HEK293 (cell line): ENCODE data around the gene ZNF469.

Source experiments
- CTCF ChIA-PET: fragments of 350-600 bp; formaldehyde crosslinking; extraction: SDS; loops from one replicate; lab custom pipeline; 2021; ENCODE audit warnings: antibody characterized with exemption; lab: Yijun Ruan, JAX
- POLR2A ChIA-PET: fragments of 300-600 bp; formaldehyde crosslinking; extraction: SDS; loops from one replicate; lab custom pipeline; 2020; ENCODE audit warnings: antibody characterized with exemption, inconsistent platforms; lab: Yijun Ruan, JAX
- H3K27ac ChIP-seq: fragments of 200-500 bp; sonication (Bioruptor generic); 2 replicates; pipeline ENCODE4 v1.5.1; 2014; ENCODE audit warnings: low read depth, low read length, control low read depth, inconsistent platforms; ENCODE audit errors: extremely low read depth
- H3K36me3 ChIP-seq, 2 experiments: fragments of 200-500 bp in 1 of 2; sonication (Bioruptor generic) in 1 of 2; 1 replicate in 1 of 2; 2 replicates in 1 of 2; pipeline ENCODE4 v1.5.1; 2014 to 2017; ENCODE audit warnings: inconsistent platforms in 2 of 2, low read length in 2 of 2; ENCODE audit not compliant: control insufficient read depth in 2 of 2, insufficient read depth in 1 of 2
- H3K4me1 ChIP-seq: fragments of 200-500 bp; sonication (Bioruptor generic); 2 replicates; pipeline ENCODE4 v1.5.1; 2014; ENCODE audit warnings: mild to moderate bottlenecking, low read length, inconsistent platforms; ENCODE audit not compliant: control insufficient read depth, insufficient read depth
- H3K4me3 ChIP-seq: 2 replicates; pipeline ENCODE4 v1.5.1; 2011; ENCODE audit warnings: low read depth, mild to moderate bottlenecking, control low read depth, low read length, moderate library complexity
- H3K9me3 ChIP-seq: fragments of 200-500 bp; sonication (Bioruptor generic); 2 replicates; pipeline ENCODE4 v1.5.1; 2014; ENCODE audit warnings: low read depth, low read length, inconsistent platforms; ENCODE audit not compliant: control insufficient read depth, insufficient read depth
- GLIS1 ChIP-seq: fragments of 450-650 bp; formaldehyde crosslinking; IDR thresholded peaks from 2 replicates; pipeline ENCODE4 v1.5.1; 2016; ENCODE audit warnings: missing biosample characterization, missing genetic modification characterization
- HOXA7 ChIP-seq: sonication (generic); formaldehyde crosslinking; IDR thresholded peaks from 2 replicates; pipeline ENCODE4 v1.8.1; 2022; ENCODE audit warnings: missing genetic modification reagents, borderline replicate concordance
- IKZF3 ChIP-seq: fragments of 450-650 bp; IDR thresholded peaks from 2 replicates; pipeline ENCODE4 v1.5.0; 2018; ENCODE audit warnings: missing biosample characterization, mild to moderate bottlenecking, missing genetic modification characterization, moderate library complexity
- TCF7L2 ChIP-seq: IDR thresholded peaks from 2 replicates; pipeline ENCODE4 v1.6.1; 2011; ENCODE audit warnings: low read depth, mild to moderate bottlenecking, inconsistent platforms, low read length, moderate library complexity, borderline replicate concordance
- ZBTB17 ChIP-seq: fragments of 450-650 bp; formaldehyde crosslinking; IDR thresholded peaks from 2 replicates; pipeline ENCODE4 v1.5.1; 2016; ENCODE audit warnings: missing biosample characterization, missing genetic modification characterization
- ZFP37 ChIP-seq: fragments of 450-650 bp; formaldehyde crosslinking; IDR thresholded peaks from 2 replicates; pipeline ENCODE4 v1.5.1; 2016; ENCODE audit warnings: missing biosample characterization, missing genetic modification characterization
- ZNF146 ChIP-seq: fragments of 450-650 bp; formaldehyde crosslinking; IDR thresholded peaks from 2 replicates; pipeline ENCODE4 v1.5.1; 2016; ENCODE audit warnings: missing biosample characterization, missing genetic modification characterization
- ZNF223 ChIP-seq: fragments of 450-650 bp; formaldehyde crosslinking; IDR thresholded peaks from 2 replicates; pipeline ENCODE4 v1.5.1; 2016; ENCODE audit warnings: missing biosample characterization, missing genetic modification characterization
- ZNF239 ChIP-seq: fragments of 450-650 bp; formaldehyde crosslinking; IDR thresholded peaks from 2 replicates; pipeline ENCODE4 v1.5.1; 2016; ENCODE audit warnings: missing biosample characterization, missing genetic modification characterization
- ZNF335 ChIP-seq: fragments of 450-650 bp; formaldehyde crosslinking; conservative IDR thresholded peaks from 2 replicates; pipeline ENCODE4 v1.5.1; 2016; ENCODE audit warnings: missing biosample characterization, missing genetic modification characterization
- ZNF341 ChIP-seq: fragments of 450-650 bp; formaldehyde crosslinking; IDR thresholded peaks from 2 replicates; pipeline ENCODE4; 2016; ENCODE audit warnings: low read depth, missing biosample characterization, missing genetic modification characterization
- ZNF394 ChIP-seq: fragments of 450-650 bp; formaldehyde crosslinking; IDR thresholded peaks from 2 replicates; pipeline ENCODE4 v1.5.1; 2016; ENCODE audit warnings: missing biosample characterization, missing genetic modification characterization, mild to moderate bottlenecking, moderate library complexity, borderline replicate concordance
- ZNF423 ChIP-seq: fragments of 450-650 bp; formaldehyde crosslinking; IDR thresholded peaks from 2 replicates; pipeline ENCODE4 v1.5.1; 2016; ENCODE audit warnings: missing biosample characterization, missing genetic modification characterization
- ZNF654 ChIP-seq: fragments of 450-650 bp; formaldehyde crosslinking; IDR thresholded peaks from 2 replicates; pipeline ENCODE4 v1.5.1; 2016; ENCODE audit warnings: low read depth, missing biosample characterization, missing genetic modification characterization
- ZNF776 ChIP-seq: fragments of 450-650 bp; formaldehyde crosslinking; IDR thresholded peaks from 2 replicates; pipeline ENCODE4 v1.5.0; 2017; ENCODE audit warnings: missing biosample characterization, missing genetic modification characterization, borderline replicate concordance
- ZSCAN16 ChIP-seq: fragments of 450-650 bp; formaldehyde crosslinking; IDR thresholded peaks from 2 replicates; pipeline ENCODE4 v1.5.1; 2016; ENCODE audit warnings: missing biosample characterization, missing genetic modification characterization
- TF ChIP-seq, protein P1 (sequence below): fragments of 450-650 bp; formaldehyde crosslinking; IDR thresholded peaks from 2 replicates; pipeline ENCODE4 v1.5.1; 2016; ENCODE audit warnings: missing biosample characterization, missing genetic modification characterization
- TF ChIP-seq, protein P2 (sequence below): fragments of 450-650 bp; formaldehyde crosslinking; IDR thresholded peaks from 2 replicates; pipeline ENCODE4 v1.5.0; 2017; ENCODE audit warnings: missing biosample characterization, missing genetic modification characterization, borderline replicate concordance
- TF ChIP-seq, protein P3 (sequence below): fragments of 450-650 bp; formaldehyde crosslinking; IDR thresholded peaks from 2 replicates; pipeline ENCODE4 v1.5.1; 2017; ENCODE audit warnings: missing biosample characterization, missing genetic modification characterization
- TF ChIP-seq, protein P4 (sequence below): fragments of 450-650 bp; formaldehyde crosslinking; IDR thresholded peaks from 2 replicates; pipeline ENCODE4 v1.5.1; 2017; ENCODE audit warnings: missing biosample characterization, missing genetic modification characterization
- TF ChIP-seq, protein P5 (sequence below): fragments of 450-650 bp; formaldehyde crosslinking; IDR thresholded peaks from 2 replicates; pipeline ENCODE4 v1.5.1; 2017; ENCODE audit warnings: missing biosample characterization, missing genetic modification characterization
- TF ChIP-seq, protein P6 (sequence below): fragments of 450-650 bp; formaldehyde crosslinking; IDR thresholded peaks from 2 replicates; pipeline ENCODE4 v1.5.1; 2016; ENCODE audit warnings: missing biosample characterization, missing genetic modification characterization
- TF ChIP-seq, protein P7 (sequence below): fragments of 450-650 bp; formaldehyde crosslinking; optimal IDR thresholded peaks from 2 replicates; pipeline ENCODE3; 2016; ENCODE audit warnings: missing biosample characterization, mild to moderate bottlenecking, missing genetic modification characterization

The ZNF469 gene

DNA sequence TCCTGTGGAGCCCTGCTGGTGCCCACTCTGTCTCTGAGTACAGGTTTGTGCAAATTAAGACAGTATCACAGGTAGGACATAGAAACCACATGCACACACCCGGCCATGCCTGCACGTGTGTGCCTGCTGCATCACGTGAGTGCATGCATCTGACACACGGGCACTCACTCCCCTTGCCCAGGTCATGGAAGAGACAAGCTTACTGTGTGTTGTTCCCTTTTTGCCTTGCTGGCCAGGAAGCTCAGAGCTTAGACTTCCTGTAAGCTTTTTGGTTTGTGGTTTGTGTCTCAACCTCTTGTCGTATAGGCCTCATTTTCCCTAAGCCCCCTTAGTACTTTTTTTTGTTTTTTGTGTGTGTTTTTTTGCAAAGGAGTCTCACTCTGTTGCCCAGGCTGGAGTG, 25.0 kb downstream of the ZNF469 start:
- POLR2A ChIA-PET = no interaction called here
- CTCF ChIA-PET = no interaction called here
- no peak overlapping the region for H3K4me3 ChIP-seq

DNA sequence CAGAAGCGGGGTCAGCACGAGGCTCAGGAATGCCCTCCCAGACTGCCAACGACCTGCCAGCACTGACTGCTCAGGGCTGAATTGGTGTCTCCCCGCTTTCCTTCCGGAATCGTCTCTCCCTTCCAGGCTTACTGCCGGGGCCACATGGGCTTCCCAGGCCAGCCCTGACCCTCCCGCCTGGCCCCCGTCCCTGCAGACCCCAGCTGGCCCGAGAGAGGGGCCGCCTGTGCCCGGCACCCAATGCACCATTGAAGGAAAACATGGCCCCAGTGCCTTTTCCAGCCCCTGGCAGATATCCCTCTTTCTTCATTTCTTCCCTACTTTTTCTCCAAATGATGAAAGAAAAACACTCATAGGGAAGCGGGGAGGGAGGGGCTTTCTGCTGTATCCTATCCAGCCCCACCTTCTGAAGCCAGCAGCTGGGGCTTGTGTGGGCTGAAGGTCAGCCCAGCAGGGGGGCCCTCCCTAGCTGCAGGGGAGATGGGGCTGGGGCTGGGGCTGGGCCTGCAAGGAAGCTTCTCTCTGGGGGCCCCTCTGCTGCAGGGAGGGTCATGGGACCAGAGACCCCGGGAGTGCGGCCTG, 25.9 kb downstream of the ZNF469 start:
- Histone ChIP-seq H3K9me3 (no peaks in the 10 kb centered on the region), H3K27ac (no peak overlapping the region), H3K36me3 (no peaks in the 10 kb centered on the region), H3K4me3 (no peak overlapping the region), H3K4me1 (no peaks in the 10 kb centered on the region)
- CTCF ChIA-PET = no interaction called here
- POLR2A ChIA-PET = no interaction called here
- TF ChIP-seq ZNF335 (tag by site-specific recombination) = no peak
- TF ChIP-seq ZSCAN16 (tag by site-specific recombination) = no peak
- TF ChIP-seq HOXA7 = no peak
- no peak for TF ChIP-seq ZNF654 (tag by site-specific recombination)
- no peak for TF ChIP-seq GLIS1 (tag by site-specific recombination)
- TF ChIP-seq, protein P1, sequence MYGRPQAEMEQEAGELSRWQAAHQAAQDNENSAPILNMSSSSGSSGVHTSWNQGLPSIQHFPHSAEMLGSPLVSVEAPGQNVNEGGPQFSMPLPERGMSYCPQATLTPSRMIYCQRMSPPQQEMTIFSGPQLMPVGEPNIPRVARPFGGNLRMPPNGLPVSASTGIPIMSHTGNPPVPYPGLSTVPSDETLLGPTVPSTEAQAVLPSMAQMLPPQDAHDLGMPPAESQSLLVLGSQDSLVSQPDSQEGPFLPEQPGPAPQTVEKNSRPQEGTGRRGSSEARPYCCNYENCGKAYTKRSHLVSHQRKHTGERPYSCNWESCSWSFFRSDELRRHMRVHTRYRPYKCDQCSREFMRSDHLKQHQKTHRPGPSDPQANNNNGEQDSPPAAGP = no peak
- TF ChIP-seq ZNF776 = no peak
- TF ChIP-seq, protein P2, sequence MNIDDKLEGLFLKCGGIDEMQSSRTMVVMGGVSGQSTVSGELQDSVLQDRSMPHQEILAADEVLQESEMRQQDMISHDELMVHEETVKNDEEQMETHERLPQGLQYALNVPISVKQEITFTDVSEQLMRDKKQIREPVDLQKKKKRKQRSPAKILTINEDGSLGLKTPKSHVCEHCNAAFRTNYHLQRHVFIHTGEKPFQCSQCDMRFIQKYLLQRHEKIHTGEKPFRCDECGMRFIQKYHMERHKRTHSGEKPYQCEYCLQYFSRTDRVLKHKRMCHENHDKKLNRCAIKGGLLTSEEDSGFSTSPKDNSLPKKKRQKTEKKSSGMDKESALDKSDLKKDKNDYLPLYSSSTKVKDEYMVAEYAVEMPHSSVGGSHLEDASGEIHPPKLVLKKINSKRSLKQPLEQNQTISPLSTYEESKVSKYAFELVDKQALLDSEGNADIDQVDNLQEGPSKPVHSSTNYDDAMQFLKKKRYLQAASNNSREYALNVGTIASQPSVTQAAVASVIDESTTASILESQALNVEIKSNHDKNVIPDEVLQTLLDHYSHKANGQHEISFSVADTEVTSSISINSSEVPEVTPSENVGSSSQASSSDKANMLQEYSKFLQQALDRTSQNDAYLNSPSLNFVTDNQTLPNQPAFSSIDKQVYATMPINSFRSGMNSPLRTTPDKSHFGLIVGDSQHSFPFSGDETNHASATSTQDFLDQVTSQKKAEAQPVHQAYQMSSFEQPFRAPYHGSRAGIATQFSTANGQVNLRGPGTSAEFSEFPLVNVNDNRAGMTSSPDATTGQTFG (tag by site-specific recombination) = no peak
- no peak for TF ChIP-seq ZNF146 (tag by site-specific recombination)
- no peak for TF ChIP-seq ZFP37
- no peak for TF ChIP-seq ZNF239 (tag by site-specific recombination)
- TF ChIP-seq TCF7L2 = no peak

More for the DNA sequence above, 25.0 kb downstream of the ZNF469 start:
- Histone ChIP-seq H3K36me3 (no peaks in the 10 kb centered on the region), H3K4me1 (no peaks in the 10 kb centered on the region), H3K9me3 (no peaks in the 10 kb centered on the region), H3K27ac (no peak overlapping the region)
- TF ChIP-seq IKZF3 (tag by site-specific recombination) = no peak
- TF ChIP-seq ZNF341 = no peak
- TF ChIP-seq ZBTB17 (tag by site-specific recombination) = no peak
- TF ChIP-seq, protein P3, sequence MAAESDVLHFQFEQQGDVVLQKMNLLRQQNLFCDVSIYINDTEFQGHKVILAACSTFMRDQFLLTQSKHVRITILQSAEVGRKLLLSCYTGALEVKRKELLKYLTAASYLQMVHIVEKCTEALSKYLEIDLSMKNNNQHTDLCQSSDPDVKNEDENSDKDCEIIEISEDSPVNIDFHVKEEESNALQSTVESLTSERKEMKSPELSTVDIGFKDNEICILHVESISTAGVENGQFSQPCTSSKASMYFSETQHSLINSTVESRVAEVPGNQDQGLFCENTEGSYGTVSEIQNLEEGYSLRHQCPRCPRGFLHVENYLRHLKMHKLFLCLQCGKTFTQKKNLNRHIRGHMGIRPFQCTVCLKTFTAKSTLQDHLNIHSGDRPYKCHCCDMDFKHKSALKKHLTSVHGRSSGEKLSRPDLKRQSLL (tag by site-specific recombination) = no peak
- TF ChIP-seq, protein P4, sequence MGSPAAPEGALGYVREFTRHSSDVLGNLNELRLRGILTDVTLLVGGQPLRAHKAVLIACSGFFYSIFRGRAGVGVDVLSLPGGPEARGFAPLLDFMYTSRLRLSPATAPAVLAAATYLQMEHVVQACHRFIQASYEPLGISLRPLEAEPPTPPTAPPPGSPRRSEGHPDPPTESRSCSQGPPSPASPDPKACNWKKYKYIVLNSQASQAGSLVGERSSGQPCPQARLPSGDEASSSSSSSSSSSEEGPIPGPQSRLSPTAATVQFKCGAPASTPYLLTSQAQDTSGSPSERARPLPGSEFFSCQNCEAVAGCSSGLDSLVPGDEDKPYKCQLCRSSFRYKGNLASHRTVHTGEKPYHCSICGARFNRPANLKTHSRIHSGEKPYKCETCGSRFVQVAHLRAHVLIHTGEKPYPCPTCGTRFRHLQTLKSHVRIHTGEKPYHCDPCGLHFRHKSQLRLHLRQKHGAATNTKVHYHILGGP (tag by site-specific recombination) = no peak
- TF ChIP-seq, protein P5, sequence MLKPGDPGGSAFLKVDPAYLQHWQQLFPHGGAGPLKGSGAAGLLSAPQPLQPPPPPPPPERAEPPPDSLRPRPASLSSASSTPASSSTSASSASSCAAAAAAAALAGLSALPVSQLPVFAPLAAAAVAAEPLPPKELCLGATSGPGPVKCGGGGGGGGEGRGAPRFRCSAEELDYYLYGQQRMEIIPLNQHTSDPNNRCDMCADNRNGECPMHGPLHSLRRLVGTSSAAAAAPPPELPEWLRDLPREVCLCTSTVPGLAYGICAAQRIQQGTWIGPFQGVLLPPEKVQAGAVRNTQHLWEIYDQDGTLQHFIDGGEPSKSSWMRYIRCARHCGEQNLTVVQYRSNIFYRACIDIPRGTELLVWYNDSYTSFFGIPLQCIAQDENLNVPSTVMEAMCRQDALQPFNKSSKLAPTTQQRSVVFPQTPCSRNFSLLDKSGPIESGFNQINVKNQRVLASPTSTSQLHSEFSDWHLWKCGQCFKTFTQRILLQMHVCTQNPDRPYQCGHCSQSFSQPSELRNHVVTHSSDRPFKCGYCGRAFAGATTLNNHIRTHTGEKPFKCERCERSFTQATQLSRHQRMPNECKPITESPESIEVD (tag by site-specific recombination) = no peak
- TF ChIP-seq, protein P6, sequence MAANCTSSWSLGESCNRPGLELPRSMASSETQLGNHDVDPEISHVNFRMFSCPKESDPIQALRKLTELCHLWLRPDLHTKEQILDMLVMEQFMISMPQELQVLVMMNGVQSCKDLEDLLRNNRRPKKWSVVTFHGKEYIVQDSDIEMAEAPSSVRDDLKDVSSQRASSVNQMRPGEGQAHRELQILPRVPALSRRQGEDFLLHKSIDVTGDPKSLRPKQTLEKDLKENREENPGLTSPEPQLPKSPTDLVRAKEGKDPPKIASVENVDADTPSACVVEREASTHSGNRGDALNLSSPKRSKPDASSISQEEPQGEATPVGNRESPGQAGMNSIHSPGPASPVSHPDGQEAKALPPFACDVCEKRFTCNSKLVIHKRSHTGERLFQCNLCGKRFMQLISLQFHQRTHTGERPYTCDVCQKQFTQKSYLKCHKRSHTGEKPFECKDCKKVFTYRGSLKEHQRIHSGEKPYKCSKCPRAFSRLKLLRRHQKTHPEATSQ = no peak
- no peak for TF ChIP-seq ZNF223 (tag by site-specific recombination)
- TF ChIP-seq ZNF423 (tag by site-specific recombination) = no peak
- no peak for TF ChIP-seq ZNF394 (tag by site-specific recombination)
- TF ChIP-seq, protein P7, sequence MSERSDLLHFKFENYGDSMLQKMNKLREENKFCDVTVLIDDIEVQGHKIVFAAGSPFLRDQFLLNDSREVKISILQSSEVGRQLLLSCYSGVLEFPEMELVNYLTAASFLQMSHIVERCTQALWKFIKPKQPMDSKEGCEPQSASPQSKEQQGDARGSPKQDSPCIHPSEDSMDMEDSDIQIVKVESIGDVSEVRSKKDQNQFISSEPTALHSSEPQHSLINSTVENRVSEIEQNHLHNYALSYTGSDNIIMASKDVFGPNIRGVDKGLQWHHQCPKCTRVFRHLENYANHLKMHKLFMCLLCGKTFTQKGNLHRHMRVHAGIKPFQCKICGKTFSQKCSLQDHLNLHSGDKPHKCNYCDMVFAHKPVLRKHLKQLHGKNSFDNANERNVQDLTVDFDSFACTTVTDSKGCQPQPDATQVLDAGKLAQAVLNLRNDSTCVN (tag by site-specific recombination) = no peak
